CD1c-positive myeloid dendritic cell (primary cell): ENCODE measurements around the gene OLFML2A.

Experiments used
- DNase-seq: peaks from one replicate; pipeline ENCODE4 v3.0.0-alpha.2; 2016; ENCODE audit errors: extremely low spot score

Gene OLFML2A

GRCh38 chr9:124853605-124854143, 76.7 kb downstream of the OLFML2A start:
- no peak for DNase-seq

GRCh38 chr9:124854161-124854560, 77.2 kb downstream of the OLFML2A start:
- no peak for DNase-seq

- DNase-seq = no peak
These were observed 77.9 kb downstream of the OLFML2A start for GRCh38 chr9:124854822-124855221.

GRCh38 chr9:124855566-124855943, 78.6 kb downstream of the OLFML2A start:
- no peak for DNase-seq

GRCh38 chr9:124855944-124856765, 79.2 kb downstream of the OLFML2A start:
- DNase-seq = no peak

- no peak for DNase-seq
These were observed 80.7 kb downstream of the OLFML2A start for GRCh38 chr9:124857533-124858162.

GRCh38 chr9:124858330-124859046, 81.6 kb downstream of the OLFML2A start:
- no peak for DNase-seq

GRCh38 chr9:124859803-124860581, 83.1 kb downstream of the OLFML2A start:
- peak; percentile 6 for DNase-seq

- DNase-seq = no peak
These were observed 83.8 kb downstream of the OLFML2A start for GRCh38 chr9:124860582-124861341.

- peak; percentile 98 for DNase-seq
These were observed 84.7 kb downstream of the OLFML2A start, which contains the start of the genes ARPC5L and RPL35 for GRCh38 chr9:124861342-124862229. Gene ARPC5L (plus strand): TSS chr9:124862130. CDS start chr9:124869291, 7,161 bp downstream. Gene RPL35 (minus strand): TSS chr9:124861957. CDS start chr9:124861912, 45 bp downstream.

- peak; percentile 49 for DNase-seq
These were observed 86.5 kb downstream of the OLFML2A start for GRCh38 chr9:124863371-124863871.
